HG02870 (cell line): ENCODE data around the gene PPM1A.
"Not testable (repeated sequence)": the region's sequence is repeated elsewhere in the genome, so short reads cannot be mapped to it uniquely, and the experiment has no call there.

Experiments used
- ATAC-seq: cut with Tn5 transposase; IDR thresholded peaks from one replicate; pipeline ENCODE4 v1.9.1; 2021; ENCODE audit warnings: mild to moderate bottlenecking, moderate library complexity; ENCODE audit not compliant: unreplicated experiment

Gene PPM1A

DNA sequence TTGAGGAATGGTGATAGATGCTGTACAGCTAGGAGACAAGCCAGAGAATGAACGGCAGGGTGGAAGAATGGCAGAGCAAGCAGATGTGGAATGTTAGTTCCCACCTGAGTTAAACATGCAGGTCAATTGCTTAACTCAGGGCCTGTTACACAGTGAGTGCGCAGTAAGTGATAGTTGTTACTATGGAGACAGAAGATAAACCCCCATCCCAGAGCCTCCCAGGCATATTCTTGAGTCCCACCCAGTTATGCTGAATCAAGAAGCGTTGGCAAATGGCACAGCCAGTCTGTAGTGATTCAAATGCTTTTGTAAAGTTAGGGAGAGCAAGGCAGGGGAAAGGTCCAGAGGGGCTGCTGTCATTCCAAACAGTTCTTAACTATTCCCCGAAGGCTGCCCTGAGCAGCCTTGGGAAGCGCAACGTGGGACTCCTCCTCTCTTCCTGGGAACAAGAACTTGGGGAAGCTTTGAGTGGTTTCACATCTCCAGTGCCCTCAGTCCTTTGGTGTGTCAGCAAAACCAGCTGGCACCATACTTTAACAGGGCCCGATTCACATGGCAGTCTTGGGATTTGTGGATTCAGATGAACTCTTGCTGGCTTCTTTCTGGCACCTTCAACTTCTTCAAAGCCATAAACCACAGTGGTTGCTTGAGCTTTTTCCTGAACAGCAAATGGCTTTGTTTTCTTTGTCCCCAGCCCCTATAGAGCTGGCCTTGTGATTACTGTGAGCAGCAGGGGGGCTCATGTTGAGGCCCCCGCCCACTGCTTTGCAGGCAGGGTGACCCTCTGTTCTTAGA is 66.4 kb downstream of the PPM1A start:
- ATAC-seq: no peak

DNA sequence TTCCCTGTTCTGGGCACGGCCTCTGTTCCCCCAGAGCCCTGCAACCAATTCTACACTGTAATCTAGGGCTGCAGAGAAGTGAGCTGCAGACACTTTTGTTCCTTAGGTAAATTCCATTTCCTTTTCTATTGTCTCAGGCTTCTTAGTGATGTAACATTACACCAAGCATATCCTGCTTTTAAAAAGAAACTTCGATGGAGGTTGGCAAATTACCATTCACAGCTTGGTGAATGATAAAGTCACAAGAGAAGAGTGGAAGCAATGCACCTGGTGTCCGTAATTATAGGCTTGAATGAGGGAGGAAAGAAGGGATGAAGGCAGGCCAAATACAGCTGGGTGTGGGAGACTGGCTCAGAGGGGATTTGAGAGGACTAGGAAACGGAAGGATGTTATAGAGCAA is 68.6 kb downstream of the PPM1A start:
- no peak for ATAC-seq

DNA sequence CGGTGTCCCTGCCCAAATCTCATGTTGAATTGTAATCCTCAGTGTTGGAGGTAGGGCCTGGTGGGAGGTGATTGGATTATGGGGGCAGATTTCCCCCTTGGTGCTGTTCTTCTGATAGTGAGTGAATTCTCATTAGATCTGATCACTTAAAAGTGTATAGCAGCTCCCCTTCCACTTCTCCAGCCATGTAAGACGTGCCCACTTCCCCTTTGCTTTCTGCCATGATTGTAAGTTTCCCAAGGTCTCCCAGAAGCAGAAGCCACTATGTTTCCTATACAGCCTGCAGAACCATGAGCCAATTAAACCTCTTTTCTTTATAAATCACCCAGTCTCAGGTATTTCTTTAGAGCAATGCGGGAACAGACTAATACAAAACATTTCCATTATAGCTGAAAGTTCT is 71.8 kb downstream of the PPM1A start:
- not testable (repeated sequence) for ATAC-seq

GRCh38 chr14:60323199-60323896 is 74.3 kb downstream of the PPM1A start:
- no peak for ATAC-seq

DNA sequence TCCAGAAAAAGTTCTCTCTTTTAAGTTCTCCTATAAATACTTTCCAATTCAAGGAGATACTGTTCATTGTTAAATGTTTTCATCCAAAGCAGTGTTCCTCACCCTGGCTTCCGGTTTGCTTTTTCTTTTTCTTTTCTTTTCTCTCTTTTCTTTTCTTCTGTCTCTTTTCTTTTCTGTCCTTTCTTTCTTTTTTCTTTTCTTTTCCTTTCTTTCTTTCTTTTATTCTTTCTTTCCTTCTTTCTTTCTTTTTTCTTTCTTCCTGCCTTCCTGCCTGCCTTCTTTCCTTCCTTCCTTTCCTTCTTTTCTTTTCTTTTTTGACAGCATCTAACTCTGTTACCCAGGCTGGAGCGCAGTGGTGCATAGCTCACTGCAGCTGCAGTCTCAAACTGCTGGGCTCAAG is 75.8 kb downstream of the PPM1A start:
- ATAC-seq: no peak

DNA sequence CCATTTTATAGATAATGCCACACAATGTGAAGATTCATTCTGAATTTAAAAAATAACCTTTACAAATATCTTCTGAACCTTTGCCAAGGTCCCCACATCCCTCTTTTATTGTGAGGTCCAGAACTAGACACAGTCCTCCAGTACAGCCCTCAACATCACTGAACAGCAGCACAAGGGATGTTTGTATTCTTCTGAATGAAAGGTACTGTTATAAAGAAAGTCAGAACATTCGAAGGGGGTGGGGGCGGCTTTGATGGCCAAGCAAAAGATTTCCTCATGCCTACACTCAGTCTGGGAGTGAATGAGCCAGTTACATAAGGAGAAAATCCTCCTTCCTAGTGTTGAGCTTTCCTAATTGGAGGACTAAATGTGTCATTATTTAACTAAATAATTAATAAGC is 77.3 kb downstream of the PPM1A start:
- ATAC-seq: no peak

- peak; percentile 62 for ATAC-seq
These were observed 78.7 kb downstream of the PPM1A start for GRCh38 chr14:60327447-60328331.

- no peak for ATAC-seq
These were observed 79.6 kb downstream of the PPM1A start for GRCh38 chr14:60328583-60328982.

DNA sequence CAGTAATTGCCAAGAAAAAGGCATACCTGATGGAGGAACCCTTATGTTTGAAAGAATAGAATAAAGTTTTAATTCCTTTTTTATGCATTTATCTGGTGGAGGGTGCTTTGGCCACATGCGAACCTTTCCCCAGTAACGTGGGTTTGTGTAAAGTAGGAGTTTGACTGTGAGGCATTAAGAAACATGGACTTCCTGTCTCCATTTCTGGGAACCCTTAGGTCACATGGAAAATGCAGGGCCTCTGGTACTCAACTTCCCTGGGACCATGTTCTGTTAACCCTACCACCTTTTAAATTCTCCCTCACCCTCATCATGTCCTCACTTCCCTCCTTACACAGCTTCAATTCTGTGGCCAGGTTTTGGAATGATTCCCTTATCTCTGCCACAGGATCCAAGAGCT is 80.3 kb downstream of the PPM1A start:
- no peak for ATAC-seq

DNA sequence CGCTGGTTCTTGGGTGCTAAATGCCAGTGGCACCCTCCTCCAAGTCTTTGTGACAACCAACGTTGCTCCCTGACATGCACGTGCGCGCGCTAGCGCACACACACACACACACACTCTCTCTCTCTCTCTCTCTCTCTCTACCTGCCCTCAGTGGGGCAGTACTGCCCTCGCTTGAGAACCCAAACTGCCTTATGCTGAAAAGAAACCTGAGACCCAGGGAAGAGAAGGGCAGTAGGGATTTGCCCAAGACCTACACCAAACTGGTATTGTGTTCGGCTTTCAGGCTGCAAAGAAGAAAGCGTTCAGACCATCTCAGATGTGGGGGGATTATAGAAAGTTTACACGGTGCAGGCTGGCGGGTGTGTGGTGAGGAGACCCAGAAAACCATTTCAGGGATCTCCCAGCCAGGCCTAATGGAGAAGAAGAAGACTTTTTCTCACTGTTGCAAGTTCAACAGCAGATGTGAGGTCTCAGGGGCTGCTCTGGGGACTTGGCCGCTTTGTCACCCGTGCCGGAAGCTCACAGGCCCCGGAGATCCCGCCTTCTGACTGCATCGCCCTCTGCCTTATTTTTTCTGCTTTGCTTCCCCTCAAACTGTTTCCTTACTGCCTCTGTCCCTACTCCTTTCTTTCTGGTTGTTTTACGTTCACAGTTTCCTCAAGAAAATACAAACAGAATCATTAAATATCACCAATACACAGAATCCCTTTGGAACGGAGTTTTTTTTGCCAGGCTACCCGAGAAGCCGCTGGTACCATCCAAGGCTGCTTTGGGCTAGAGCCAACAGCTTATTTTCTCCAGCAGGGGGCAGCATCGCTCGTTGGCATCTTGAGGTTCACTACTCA is 82.4 kb downstream of the PPM1A start:
- peak; percentile 69 for ATAC-seq

DNA sequence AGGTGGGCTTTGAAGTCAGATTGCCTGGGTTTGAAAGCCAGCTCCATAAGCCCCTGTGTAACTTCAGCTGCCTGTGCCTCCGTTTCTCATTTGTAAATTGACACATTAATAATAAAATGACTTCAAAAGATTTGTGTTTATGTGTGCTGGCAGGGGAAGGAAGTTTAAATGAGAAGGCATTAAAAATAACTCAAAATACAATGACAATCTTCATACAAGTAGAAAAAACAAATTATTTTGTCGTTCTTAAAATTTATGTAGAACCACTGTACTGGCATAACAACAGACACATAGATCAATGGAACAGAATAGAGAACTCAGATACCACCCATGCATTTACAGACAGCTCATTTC is 83.0 kb downstream of the PPM1A start:
- no peak for ATAC-seq

DNA sequence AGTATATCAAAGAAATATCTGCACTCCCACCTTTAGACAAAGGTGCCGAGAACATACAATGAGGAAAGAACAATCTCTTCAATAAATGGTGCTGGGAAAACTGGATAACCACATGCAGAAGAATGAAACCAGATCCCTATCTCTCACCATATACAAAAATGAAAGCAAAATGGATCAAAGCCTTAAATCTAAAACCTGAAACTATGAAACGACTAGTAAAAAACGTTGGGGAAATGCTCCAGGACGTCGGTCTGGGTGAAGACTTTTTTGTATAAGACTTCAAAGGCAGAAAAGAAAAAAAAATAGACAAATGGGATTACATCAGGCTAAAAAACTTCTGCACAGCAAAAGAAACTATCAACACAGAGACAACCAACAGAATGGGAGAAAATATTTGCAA is 83.8 kb downstream of the PPM1A start:
- no peak for ATAC-seq

DNA sequence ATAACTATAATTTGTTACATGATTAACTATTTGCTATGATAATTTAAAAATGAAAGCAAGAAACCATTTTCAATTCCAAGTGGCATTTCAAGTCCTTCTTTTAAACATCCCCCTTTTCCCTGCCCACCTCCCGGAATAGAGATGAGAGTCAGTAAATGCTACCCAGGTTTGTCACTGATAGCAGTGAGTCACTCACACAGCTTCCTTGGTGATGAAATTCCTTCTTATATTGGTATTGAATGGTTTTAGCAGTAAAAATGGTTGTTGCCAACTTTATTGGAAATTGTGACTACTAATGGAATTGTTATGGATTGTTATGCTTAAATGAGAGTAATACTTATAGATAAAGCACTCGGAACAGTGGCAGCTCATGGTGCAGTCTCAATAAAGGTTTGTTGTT is 90.5 kb downstream of the PPM1A start:
- ATAC-seq: no peak

DNA sequence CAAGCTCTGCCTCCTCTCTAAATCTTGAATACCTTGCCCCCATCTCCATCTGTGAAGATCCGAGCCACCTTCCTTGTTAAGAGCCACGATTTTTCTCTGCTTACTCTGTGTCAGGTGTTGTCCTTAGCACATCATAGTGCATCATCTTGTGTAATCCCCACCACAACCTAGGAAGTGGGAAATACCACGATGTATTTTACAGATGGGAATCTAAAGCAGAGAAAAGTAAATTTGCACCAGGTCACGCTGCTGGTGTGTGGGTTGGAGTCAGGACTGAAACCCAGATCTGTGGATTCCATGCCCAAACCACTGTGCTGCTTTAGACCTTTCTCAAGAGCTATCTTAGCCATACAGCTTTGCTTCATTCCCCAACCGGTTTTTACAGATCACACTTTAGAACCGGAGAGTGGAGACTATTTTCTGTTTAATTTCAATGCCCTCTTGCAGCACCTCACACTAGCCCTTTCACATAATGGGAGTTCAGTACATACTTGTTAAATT is 94.6 kb downstream of the PPM1A start:
- peak; percentile 58 for ATAC-seq

DNA sequence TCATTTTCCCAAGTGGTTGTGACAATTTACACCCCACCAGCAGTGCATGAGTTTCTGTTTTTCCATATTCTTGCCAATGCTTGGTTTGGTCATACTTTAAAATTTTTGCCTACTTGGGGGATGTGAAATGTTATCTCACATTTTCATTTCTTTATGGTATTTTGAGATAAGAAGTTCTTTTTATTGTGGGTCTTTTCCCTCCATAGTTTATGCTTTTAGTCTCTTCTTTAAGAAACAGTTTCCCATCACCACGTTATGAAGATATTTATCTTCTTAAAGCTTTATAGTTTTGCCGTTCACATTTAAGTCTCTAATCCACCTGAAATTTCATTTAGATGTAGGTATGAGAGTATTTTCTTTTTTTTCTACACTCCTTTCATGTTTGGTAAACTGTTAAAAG is 95.7 kb downstream of the PPM1A start:
- no peak for ATAC-seq

GRCh38 chr14:60346706-60347105 is 97.7 kb downstream of the PPM1A start:
- ATAC-seq: no peak

DNA sequence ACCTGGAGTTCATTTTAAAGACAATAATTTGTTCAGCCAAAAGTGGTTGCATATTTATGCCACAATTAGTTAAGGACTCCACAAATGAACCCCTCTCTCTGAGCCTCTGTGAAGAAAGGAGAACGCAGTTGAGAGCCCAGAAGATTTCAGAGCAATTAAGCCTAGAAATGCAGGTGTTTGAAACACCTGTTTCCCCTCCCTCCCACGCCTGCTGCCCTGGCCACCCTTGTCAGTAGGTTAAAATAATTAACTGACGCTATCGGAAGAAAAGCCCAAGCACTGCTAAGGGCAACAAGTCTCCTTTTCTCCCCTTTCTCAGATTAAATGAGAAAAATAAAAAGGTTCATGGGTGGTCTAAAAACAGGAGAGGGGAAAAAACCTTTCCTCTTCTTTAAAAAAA is 99.2 kb downstream of the PPM1A start:
- no peak for ATAC-seq
